HG02973 (cell line): ENCODE measurements around the gene PHACTR1.

Experiments
- ATAC-seq: cut with Tn5 transposase; IDR thresholded peaks from one replicate; pipeline ENCODE4 v1.9.1; 2021; ENCODE audit warnings: moderate library complexity; ENCODE audit not compliant: unreplicated experiment

The PHACTR1 gene

GRCh38 chr6:12844284-12845223, 128.0 kb downstream of the PHACTR1 start:
- no peak for ATAC-seq

GRCh38 chr6:12845224-12846004, 128.8 kb downstream of the PHACTR1 start:
- no peak for ATAC-seq

- ATAC-seq, result no peak
These were observed 132.6 kb downstream of the PHACTR1 start for GRCh38 chr6:12848964-12849808.

GRCh38 chr6:12849809-12850198, 133.2 kb downstream of the PHACTR1 start:
- no peak for ATAC-seq

GRCh38 chr6:12851123-12851695, 134.6 kb downstream of the PHACTR1 start:
- no peak for ATAC-seq

GRCh38 chr6:12861603-12862002, 145.0 kb downstream of the PHACTR1 start:
- ATAC-seq, result no peak

GRCh38 chr6:12865117-12865516, 148.6 kb downstream of the PHACTR1 start:
- ATAC-seq, result no peak

GRCh38 chr6:12865671-12866181, 149.2 kb downstream of the PHACTR1 start:
- ATAC-seq, result no peak

GRCh38 chr6:12866422-12867029, 150.0 kb downstream of the PHACTR1 start:
- no peak for ATAC-seq

- ATAC-seq, result no peak
These were observed 153.4 kb downstream of the PHACTR1 start for GRCh38 chr6:12869816-12870432.

GRCh38 chr6:12873691-12874090, 157.1 kb downstream of the PHACTR1 start:
- ATAC-seq, result no peak

GRCh38 chr6:12875051-12875450, 158.5 kb downstream of the PHACTR1 start:
- no peak for ATAC-seq

- ATAC-seq, result no peak
These were observed 162.2 kb downstream of the PHACTR1 start for GRCh38 chr6:12878741-12879140.

GRCh38 chr6:12882761-12883290, 166.3 kb downstream of the PHACTR1 start:
- no peak for ATAC-seq

GRCh38 chr6:12884983-12885382, 168.4 kb downstream of the PHACTR1 start:
- ATAC-seq, result no peak

GRCh38 chr6:12886961-12887775, 170.6 kb downstream of the PHACTR1 start:
- no peak for ATAC-seq

- ATAC-seq, result no peak
These were observed 173.7 kb downstream of the PHACTR1 start for GRCh38 chr6:12890171-12890790.

GRCh38 chr6:12891595-12891994, 175.0 kb downstream of the PHACTR1 start:
- no peak for ATAC-seq
